Activated CD4-positive, CD25-positive, alpha-beta regulatory T cell treated with anti-CD3 and anti-CD28 coated beads, Interleukin-2, amount 50 U/mL, for 16 hours (primary cell): Measurements from ENCODE around the gene CNNM1.
A peak's percentile ranks its signal among the peaks of the same experiment; 100 is the strongest.

Experiments used
- DNase-seq: peaks from one replicate; pipeline ENCODE4 v3.0.0-alpha.2; 2020; ENCODE audit warnings: low read depth, low spot score

The CNNM1 gene

DNA sequence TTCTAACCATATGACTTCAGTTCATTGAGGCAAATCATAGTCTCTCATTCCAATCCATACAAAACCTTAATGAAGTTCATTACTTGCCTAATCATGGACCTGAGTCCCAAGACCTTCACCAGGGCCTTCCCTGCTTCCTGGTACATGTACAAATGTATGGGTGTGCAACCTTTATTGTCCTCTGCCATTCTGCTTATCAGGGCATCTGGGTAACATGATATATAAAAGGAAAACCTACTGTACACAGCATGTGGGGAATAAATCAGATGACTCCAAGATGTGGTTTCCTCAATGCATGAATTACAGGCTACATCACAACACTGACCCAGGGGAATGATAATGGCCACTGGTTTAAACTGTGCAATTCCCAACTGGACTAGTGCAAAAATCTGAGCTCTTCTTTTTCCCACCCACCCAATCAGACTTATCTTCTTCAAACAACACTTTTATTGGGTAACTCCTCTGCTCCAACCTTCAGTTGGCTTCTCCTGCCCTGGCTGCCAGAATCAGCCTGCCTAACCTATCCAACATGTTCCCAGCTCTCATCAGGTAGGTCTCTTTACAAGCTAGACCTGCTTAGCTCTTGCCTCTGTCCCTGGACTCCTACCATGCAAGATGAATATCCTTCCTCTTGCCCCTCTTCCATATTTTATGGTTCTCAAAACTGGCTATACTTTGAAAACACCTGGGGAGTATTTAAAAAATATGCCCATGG lies 89.9 kb downstream of the CNNM1 start:
- DNase-seq: no peak

DNA sequence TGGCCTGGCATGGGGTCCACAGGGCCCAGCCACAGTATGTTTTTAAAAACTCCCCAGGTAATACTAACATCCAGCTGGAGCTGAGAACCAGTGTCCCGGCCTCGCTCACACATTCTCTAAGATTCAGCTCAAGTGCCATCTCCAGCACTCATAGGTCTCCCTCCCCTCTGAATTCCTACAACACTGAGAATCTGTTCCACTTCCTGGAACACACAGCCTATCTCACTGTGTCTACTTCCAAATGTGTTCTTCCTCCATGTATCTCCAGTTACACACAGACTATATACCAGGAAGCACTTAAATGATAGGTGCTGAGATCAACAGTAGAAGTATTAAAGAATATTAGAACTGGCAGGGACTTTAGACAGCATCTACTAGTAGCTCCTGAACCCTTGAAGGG lies 90.5 kb downstream of the CNNM1 start:
- no peak for DNase-seq

DNA sequence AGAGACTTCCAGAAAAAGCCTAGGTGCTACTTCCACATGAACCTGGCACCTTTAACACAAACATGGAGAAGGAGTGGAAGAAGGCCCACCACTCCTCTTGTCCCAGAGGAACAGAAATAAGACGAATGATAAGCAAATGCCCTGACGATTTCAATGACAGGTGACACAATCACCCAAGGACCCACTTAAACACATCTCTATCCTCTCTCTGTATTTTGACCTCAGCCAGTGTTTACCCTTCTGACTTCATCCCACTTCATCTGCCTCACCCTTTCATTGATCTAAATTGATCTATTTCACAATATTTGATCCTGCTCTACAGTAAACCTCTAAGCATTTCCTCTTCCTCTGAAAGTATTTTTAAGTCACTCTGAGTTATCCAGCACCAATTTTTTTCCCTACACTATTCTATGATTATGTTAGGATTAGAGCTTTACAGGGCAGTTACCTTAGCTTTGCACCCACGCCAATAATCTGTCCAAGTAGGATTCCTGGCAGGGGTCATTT lies 92.1 kb downstream of the CNNM1 start:
- DNase-seq: no peak

DNA sequence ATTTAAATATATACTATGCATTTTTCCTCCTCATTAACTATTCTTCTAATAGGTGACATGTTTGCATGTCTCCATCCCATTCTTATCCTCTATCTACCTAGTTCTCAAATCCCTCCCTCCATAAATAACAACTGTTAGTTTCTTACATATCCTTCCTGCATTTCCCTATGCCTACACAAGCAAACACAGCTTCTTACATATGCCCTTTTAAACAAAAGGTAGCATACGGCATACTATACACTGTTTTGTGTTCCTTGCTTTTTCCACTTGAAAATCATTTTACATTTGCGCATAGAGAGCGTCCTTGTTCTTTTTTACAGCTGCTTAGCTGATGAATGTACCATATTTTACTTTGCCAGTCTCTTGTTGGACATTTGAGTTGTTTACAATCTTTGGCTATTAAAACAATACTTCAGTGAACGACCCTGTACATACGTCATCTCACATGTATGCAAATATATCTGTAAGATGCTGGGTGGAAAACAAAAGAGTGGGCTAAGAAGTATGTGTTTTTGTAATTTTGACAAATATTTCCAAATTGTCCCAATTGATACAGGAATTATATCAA lies 93.5 kb downstream of the CNNM1 start:
- no peak for DNase-seq

DNA sequence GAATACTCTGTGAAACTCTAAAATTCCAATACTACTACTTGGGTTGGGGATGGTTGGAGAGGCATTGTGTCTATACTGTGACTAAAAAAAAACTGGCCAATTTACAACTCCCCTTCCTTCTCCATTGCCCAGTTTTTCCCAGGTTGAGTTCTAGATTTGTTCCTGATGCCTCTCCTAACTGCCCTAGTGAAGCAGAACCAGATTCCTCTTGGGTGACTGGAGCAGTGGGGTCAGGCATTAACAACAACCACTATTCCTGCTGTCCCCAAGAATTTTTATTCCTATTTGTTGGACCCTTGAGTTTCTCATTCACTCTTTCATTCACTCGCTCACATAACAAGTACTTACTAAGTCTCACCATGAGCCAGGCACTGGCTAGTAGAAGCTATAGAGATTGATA lies 95.5 kb downstream of the CNNM1 start:
- no peak for DNase-seq

DNA sequence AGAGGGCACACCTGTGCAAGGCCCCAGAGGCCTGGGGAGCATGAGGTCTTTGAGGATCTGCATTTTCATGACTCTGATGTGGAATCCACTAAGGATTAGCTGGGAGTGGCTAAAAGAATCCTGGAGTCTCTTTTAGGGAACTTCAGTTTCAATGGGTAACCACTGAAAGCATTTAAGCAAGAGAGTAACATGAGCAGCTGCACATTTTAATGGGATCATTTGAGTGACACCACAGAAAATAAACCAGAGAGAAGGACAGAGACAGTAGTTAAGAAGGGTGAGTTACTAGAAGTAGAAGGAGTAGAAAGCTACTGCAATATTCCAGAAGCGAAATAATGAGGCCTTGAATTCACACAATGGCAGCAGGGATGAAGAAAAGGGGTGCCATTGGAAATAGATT lies 96.0 kb downstream of the CNNM1 start:
- no peak for DNase-seq

DNA sequence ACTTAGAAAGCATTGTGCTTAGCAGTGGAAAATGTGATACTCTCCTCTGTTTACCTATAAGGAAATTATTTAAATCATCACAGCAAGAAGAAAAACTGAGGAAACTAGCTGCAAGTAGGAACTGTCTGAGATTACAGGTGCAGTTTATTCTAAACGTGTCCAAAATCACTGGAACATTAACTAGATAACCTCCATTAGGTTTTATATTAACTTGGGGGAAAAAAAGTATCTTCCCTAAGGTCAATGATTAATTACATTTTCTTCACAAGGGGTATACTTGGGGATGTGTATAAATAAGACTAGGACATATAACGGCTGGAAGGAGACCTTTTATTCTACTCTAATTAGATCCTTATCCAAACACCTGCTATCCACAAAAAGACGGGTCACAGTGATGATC lies 97.5 kb downstream of the CNNM1 start:
- DNase-seq: no peak

DNA sequence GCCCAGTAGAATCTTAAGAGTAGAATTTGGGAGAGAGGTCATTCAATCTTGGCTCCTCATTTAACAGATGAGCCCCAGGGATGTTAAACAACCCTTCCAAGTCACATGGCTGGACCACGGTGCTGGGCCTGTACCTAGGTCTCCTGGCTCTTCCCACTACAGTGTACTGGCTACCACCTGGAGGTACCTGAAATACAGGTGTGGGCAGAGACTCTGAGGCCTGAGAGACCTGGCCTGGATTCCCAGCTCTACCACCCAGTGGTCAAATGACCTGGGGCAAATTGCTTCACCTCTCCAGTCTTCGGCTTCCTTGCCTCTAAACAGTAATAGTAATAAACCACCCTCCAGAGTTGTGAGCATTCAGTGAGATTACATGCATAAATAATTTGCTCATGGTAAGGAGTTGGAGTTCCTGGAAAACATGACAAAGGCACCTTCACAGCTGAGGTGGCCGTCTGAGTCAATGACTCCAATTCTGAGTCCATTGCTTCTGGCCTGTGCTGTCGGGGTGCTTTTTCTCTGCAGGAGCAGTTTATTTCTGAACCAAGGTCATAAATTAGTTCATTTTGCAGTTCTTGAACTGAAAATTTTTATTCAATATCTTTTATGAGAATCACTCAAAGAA lies 98.5 kb downstream of the CNNM1 start:
- DNase-seq: no peak

DNA sequence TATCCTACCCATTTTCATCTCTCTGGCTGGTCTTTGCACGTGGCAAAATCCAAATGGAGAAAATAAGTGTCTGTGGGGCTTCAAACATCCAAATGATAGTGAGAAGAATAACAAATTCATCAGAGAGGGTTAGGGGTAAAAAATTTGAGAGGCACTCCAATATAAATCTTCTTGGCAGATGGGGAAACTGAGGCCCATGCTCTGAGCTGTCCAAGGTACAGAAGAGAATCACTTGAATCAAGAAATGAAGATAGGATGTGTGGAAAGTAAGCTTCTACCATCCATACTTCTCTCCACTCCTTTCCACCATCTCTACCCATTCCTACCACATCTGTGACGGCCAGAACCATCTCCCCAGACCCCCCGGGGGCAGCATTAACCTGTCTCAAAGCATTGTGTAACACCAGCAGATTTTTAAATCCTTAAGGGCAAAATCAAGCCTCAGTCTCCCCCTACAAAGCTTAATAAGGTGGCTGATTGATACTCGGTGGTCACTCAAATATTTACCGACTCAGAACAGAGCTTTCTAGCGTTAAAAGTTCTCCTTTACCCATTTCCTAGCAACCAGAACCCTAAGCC lies 100.5 kb downstream of the CNNM1 start:
- no peak for DNase-seq

DNA sequence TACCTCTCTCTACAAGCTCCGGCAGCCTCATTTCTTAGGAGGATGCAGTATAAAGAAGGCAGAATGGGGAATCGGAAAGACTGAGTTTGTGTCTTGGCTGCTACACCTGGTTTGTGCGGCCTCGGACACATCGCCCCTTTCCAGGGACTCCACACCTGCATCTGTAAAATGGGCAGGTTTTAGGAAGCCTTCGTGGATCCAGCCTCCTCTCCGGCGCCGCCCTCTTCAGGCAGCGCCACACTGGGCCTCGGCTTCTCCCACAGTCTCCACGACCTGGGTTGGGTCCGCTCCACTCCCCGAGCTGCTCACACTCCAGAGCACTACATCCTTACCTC lies 100.9 kb downstream of the CNNM1 start:
- no peak for DNase-seq

DNA sequence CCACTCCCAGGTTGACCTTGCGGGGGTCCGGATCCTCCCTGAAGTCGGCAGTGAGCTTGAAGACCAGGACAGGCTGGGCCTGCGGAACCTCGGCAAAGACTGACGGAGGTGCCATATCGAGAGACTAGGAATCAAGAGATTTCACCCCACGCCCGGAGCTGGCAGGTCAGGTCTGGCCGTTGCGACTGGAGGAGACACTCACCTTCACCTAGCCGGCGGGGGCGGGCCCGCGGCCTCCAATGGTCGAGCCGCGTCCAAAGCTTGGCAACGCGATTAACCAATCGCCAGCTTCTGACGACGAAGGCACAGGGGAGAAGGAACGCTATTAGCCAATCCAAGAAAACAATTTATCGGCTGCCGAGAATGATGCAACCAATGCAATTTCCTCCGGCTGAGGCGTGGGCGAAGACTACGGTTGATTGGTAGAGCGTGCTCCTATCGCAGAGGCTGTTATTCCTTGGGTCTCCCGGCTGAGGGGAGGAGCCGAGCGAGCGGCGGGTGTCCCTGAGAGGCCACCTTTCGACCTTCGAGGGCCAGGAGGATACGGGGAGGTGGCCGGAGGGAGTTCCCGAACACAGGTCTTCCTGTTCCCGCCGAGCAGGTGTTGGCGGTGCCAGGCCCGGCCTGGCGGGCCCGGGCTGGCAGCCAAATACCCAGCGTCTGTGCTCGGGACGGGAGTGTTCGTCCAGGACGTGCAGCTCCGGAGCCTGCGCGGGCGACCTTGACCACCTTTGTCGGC lies 101.5 kb downstream of the CNNM1 start, which contains the start of gene GOT1:
GOT1 (minus strand) TSS at position 174 of the 739 bp plus-strand sequence; CDS start at position 115, 59 bp downstream.
- DNase-seq: peak; percentile 94

DNA sequence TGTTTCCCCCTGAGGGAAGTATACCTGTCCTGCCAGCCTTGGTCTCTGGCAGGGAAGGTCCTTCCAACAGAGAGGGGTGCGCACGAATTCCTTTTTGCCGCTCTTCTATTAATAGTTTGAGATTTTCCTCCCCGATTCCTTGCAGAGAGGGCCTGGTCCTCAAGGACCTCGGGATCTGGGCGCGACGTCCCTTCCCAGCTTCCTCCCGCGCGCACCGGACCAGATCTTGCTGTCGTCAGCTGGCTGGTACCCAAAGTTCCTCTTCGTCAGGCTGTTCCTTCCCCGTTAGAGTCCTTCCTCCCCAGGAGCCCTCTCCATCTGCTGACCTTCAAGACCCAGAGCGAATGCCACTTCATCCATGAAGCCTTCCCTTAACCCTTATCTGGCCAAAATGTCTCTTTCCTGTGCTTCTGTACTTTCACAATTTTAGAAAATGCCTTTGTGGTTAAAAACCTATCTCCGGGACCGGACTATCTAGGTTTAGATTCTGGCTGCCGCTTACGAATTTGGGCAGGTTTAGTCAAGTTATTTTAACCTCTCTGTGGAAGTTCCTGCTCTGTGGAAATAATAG lies 102.1 kb downstream of the CNNM1 start:
- DNase-seq: no peak

DNA sequence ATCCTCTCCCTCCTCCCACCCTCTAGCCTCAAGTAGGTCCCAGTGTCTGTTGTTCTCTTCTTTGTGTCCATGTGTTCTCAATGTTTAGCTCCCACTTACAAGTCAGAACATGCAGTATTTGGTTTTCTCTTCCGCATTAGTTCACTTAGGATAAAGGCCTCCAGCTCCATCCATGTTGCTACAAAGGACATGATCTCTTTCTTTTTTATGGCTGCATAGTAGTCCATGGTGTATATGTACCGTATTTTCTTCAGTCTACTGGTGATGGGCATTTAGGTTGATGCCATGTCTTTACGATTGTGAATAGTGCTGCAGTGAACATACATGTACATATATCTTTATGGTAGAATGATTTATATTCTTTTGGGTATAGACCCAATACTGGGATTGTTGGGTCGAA lies 102.9 kb downstream of the CNNM1 start:
- no peak for DNase-seq

DNA sequence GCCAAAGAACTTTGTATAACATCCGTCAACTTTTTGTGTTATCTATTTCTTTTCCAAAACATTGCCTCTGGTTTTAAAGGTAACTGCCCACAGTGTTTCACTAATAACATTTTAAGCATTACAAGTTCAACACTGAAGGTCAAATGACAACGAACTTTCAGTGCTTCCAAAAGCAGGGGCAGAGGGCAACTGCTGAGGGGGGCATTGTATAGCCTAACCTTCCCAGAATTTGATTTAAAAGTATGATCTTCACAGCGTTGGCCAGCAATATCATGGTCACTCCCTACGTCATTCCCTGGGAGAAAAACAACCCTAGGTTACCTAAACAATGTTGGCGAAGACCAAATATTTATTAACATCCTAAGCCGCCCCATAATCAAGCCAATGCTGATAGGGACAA lies 103.7 kb downstream of the CNNM1 start:
- DNase-seq: no peak

DNA sequence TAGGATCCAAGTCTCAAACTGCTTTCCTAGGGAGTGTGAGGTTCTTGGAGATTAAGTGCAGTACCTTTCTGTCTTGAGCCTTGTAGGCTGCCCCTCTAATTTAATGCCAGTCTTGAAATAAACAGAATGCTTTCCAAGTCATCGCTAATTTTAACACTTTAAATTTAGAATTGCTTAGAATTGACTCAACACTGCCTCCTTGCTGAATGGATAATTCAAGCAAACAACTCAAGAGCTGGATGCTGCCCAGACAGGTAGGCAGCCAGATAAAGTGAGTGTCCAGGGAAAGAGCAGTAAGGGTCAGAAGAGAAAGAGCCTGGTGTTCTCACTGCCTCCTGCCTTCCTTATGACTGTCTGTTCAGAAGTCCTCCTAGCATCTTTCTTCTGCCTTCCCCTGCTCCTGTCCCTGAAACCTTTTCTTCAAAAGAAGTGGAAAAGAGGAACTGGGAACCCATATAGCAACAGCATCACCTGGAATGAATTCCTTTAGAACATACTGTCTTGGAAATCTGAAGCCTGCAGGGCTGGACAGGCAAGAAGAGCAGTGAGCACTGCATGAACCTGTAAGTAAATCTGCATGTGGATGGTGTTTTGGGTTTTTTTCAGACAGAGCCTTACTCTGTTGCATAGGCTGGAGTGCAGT lies 104.3 kb downstream of the CNNM1 start:
- no peak for DNase-seq

DNA sequence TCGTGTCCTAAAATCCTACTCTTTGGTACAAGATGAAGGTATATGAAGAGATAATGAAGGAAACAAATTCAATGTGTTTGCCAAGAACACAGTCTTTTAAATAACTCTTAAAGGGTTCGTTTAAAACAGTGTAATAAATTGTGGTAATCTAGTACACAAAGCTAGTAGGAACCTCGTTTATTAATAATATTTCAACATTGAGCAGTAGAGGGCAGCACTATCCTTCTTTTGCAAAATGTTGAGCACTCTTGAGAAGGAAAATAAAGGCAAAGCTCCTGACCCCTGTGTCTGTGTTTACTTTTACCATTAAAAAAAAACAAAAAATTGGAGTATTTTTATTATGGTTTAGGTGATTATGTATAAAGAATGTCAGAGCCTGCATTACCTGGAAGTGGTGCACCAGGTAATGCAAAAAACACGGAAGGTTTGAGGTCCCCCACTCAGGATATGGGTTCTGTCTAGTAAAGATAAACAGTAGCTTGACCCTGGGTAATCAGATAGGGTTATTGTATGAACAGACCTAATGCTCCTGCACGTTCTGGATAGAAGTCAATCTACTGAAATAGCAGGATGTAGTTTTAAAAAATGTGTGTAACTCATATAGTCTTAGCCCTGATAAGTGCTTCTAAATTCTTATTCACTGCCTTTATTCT lies 107.0 kb downstream of the CNNM1 start:
- DNase-seq: no peak

DNA sequence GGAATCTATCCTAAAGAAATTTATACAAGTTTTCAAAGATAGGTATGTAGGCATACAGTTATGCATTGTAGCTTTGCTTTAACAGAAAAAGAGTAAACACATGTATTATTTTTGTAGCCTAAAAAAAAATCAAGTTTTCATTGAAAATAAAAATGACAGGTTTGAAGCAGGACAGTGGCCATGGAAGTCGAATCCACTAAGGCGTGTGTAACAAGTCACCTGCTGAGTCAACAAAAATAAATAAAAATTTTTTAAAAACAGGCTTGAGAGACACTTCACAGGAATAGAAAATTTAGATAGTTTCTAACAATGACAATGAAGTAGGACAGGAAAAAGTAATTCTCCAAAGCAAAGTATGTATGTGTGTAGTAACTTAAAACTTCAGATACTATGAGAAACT lies 109.7 kb downstream of the CNNM1 start:
- no peak for DNase-seq

DNA sequence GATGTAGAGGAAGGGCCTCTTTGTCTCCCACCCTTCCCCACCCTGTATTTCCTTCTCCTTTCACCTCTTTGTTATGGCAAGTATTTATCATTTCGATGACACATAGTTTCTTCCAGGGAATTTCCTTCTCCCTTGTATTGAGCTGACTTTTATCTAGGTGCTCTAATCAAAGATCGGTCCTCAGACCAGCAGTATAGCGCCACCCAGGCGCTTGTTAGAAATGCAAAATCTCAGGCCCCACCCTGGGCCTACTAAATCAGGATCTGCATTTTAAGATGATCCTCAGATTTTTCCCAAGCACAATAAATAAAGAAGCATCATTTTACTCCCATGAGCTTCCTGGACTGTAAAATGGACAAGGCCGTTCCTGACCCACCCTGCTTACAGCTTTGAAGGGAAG lies 113.2 kb downstream of the CNNM1 start:
- DNase-seq: no peak

DNA sequence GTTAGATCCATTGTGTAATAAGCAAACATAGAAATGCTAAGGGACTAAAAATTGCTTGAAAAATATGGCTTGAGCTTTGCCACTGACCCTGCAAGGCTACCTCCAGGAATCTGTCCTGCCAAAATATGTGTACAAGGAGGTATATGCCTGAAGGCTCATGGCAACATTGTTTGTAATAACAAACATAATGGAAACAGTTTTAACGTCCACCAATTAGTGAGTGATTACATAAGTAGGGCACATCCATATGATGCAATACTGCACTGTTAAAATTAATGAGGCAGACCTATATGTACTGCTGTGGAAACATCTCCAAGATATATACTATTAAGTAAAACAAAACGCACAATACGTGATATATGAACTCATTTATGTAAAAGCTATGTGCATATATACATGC lies 114.3 kb downstream of the CNNM1 start:
- no peak for DNase-seq
